Measurements from ENCODE around the gene MAPKAPK2. TPM values are rescaled to one million over a fixed set of nuclear protein-coding genes. Genes with fewer than 3 reads are reported as not detected.

MAPKAPK2 gene
- total RNA-seq, 2 donors from 2014 or later, result 27.1 to 67.0 TPM

- Histone ChIP-seq H3K9me3 (no peaks in the 10 kb centered on the region), H3K27ac (no peak overlapping the region), H3K36me3 (no peaks in the 10 kb centered on the region), H3K4me3 (no peak overlapping the region), H3K27me3 (replicated peaks; ENCODE audit: insufficient read depth) (no peaks in the 10 kb centered on the region), H3K4me1 (replicated peaks) (no peaks in the 10 kb centered on the region)
- no peak for DNase-seq (ENCODE audit: low spot score)
- 77% methylated on average over 10 of the region's 10 CpGs for WGBS
- intact Hi-C loops (cut with DNase I), result loop anchor here (10.0 kb wide), 1 partner anchor 85 kb away; the partner anchor contains the start of gene DYRK3
- TF ChIP-seq POLR2AphosphoS5 (IDR thresholded peaks at IDR 0.05), result no peak
- TF ChIP-seq POLR2A (IDR thresholded peaks at IDR 0.05), result no peak
- no peak for TF ChIP-seq CTCF (IDR thresholded peaks at IDR 0.05)
These were observed 34.6 kb downstream of the MAPKAPK2 start for GRCh38 chr1:206719169-206719839.

GRCh38 chr1:206721454-206721853 lies 36.7 kb downstream of the MAPKAPK2 start:
- no peaks in the 10 kb centered on the region for H3K9me3 ChIP-seq
- no peaks in the 10 kb centered on the region for H3K4me1 ChIP-seq (replicated peaks)
- no peaks in the 10 kb centered on the region for H3K36me3 ChIP-seq
- WGBS, result 94% methylated on average over 1 of the region's 1 CpG
- no peak for DNase-seq (ENCODE audit: low spot score)
- no peaks in the 10 kb centered on the region for H3K27me3 ChIP-seq (replicated peaks; ENCODE audit: insufficient read depth)
- intact Hi-C loops (cut with DNase I), result loop anchor here (5.0 kb wide), 1 partner anchor 34 kb away; no protein-coding TSS in a partner anchor
- no peak overlapping the region for H3K4me3 ChIP-seq
- no peak overlapping the region for H3K27ac ChIP-seq
- no peak for TF ChIP-seq CTCF (IDR thresholded peaks at IDR 0.05)
- no peak for TF ChIP-seq POLR2A (IDR thresholded peaks at IDR 0.05)
- TF ChIP-seq POLR2AphosphoS5 (IDR thresholded peaks at IDR 0.05), result no peak

GRCh38 chr1:206722751-206723461 lies 38.2 kb downstream of the MAPKAPK2 start:
- Histone ChIP-seq H3K4me3 (no peak overlapping the region), H3K27me3 (replicated peaks; ENCODE audit: insufficient read depth) (no peaks in the 10 kb centered on the region), H3K27ac (no peak overlapping the region), H3K4me1 (replicated peaks) (no peaks in the 10 kb centered on the region), H3K36me3 (no peaks in the 10 kb centered on the region), H3K9me3 (no peaks in the 10 kb centered on the region)
- no peak for TF ChIP-seq POLR2A (IDR thresholded peaks at IDR 0.05)
- no peak for TF ChIP-seq CTCF (IDR thresholded peaks at IDR 0.05)
- no peak for TF ChIP-seq POLR2AphosphoS5 (IDR thresholded peaks at IDR 0.05)
- no peak for DNase-seq (ENCODE audit: low spot score)
- WGBS, result 73% methylated on average over 17 of the region's 17 CpGs
- intact Hi-C loops (cut with DNase I), result loop anchor here (5.0 kb wide), 1 partner anchor 36 kb away; no protein-coding TSS in a partner anchor

- Histone ChIP-seq H3K27me3 (replicated peaks; ENCODE audit: insufficient read depth) (no peaks in the 10 kb centered on the region), H3K4me3 (no peak overlapping the region), H3K27ac (no peak overlapping the region), H3K9me3 (no peaks in the 10 kb centered on the region), H3K36me3 (no peaks in the 10 kb centered on the region), H3K4me1 (replicated peaks) (no peaks in the 10 kb centered on the region)
- no peak for TF ChIP-seq CTCF (IDR thresholded peaks at IDR 0.05)
- no peak for TF ChIP-seq POLR2AphosphoS5 (IDR thresholded peaks at IDR 0.05)
- TF ChIP-seq POLR2A (IDR thresholded peaks at IDR 0.05), result no peak
- no peak for DNase-seq (ENCODE audit: low spot score)
- WGBS, result 80% methylated on average over 4 of the region's 4 CpGs
- intact Hi-C loops (cut with DNase I), result loop anchor here (5.0 kb wide), 1 partner anchor 36 kb away; no protein-coding TSS in a partner anchor
These were observed 38.7 kb downstream of the MAPKAPK2 start for GRCh38 chr1:206723462-206723804.
